ENCODE data around the gene HOXB1. TPM values are rescaled to one million over a fixed set of nuclear protein-coding genes. Genes with fewer than 3 reads are reported as not detected.

The HOXB1 gene
- polyA plus RNA-seq, 3 donors: 0.16 to 1.0 (median 0.83) TPM

- DNase-seq: peak; percentile 97
These were observed 24.7 kb upstream of the HOXB1 start for GRCh38 chr17:48555258-48556228.

DNA sequence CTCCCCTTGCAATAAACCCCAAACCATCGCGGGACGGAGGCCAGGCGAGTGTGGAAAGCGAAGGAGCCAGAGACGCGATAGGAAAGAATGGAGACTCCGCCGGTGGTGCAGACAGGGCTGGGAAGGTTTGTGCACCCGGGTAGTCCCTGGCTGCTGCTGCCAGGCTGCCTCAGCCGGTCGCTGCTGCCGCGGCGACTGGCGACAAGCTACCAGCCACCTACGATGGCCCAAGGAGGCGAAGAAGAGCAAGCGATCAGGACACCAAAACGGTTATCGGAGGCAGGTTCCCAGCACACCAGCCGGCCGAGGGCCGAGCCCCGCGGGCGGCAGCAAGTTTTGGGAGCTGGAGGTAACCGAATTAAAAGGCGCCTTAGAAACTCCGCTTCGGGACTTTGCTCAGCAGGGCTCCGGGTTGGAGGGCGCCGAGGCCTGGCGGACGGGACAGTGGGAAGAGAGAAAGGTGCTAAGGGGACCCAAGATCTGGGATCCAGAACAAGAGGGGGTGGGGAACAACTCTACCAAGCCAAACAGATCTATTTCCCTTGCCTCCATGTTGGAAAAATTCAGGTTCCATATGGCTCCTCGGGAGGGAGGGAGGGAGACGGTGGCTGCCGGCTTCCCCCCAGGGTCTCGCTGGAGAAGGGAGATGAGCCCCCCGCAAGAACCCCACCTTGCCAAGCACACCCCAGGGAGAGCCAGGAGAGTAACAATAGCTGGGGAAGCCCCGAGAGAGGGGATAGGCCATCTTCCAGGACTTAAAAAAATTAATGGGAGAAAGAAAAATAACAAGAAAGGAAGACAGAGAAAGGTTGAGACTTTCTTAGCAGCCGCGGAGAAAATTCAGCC lies 23.8 kb upstream of the HOXB1 start:
- no peak for DNase-seq

- no peak for DNase-seq
These were observed 23.0 kb upstream of the HOXB1 start for GRCh38 chr17:48553826-48554225.

GRCh38 chr17:48553190-48553547 lies 22.4 kb upstream of the HOXB1 start:
- DNase-seq: no peak

DNA sequence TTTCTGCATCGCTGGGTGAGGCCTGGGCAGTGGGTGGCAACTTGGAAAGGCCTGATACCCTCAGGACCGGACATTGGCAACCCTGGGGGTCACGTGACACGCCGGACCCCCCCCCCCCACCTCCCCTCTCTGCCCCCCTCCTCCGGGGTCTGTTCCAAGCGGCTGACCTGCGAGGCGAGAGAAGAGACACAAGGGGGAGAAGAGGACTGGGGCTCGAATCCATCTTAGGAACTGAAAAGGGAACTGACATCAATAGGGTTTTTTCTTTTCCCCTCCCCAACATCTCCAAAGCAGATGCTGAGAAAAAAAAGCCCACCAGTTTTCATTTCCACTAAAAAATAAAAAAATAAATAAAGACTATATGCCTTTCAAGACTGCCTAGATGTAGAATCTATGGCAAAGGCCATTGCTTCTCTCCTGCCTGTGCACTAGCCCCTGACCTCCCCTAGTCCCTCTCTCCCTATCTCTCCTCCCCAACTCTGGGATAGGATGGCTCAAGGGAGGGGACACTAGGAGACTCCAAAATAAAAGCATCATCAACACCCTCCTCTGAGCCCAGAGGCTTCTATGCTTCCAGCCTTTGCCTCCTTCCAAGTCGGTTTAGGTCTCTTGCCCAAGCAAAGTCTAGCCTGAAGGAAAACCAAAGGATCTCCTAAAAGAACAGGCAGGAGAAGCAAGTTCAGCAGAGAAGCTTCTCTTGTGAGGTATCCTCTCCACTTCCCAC lies 21.8 kb upstream of the HOXB1 start:
- DNase-seq: no peak

DNA sequence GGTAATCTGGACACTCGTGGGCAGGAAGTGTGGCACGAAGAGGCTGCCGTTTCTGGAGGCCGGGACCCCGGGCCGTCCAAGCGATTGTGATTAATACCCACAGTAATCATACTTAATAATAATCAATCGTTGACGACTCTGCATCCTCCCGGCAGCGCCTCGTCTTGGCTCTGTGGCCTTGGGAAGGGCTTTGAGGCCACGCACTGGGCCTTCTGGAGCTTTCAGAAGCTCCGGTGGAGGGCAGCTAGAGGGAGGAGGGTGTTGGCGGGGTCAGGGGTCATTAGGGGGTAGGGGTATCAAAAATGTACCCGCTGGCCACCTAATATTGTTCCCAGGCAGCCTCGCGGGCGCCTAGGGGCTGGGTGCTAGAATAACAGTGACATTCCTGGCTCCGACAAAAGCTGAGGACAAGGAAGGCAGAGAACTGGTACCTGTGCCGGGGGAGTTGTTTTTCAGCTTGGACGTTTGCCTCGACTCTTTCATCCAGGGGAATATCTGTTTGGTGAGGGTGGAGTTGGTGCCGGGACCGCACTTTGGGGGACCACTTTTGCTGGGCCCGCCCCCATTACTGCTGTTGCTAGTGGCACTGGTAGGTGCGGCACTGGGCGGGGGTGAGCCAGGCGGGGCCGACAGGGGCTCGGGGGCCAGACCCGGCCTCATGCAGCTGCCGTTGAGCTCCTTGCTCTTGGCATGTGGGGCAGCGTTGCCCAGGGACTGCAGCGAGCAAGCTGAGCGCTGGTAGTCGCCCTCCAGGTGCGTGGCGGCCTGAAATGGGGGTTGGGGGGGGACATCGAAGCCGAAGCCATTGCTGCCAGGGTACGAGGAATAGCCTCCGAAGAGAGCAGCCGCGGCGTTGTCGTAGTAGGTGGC lies 21.0 kb upstream of the HOXB1 start:
- DNase-seq: no peak

- DNase-seq: no peak
These were observed 20.4 kb upstream of the HOXB1 start for GRCh38 chr17:48551214-48551555.

GRCh38 chr17:48550502-48551213 lies 19.8 kb upstream of the HOXB1 start:
- DNase-seq: peak; percentile 8

DNA sequence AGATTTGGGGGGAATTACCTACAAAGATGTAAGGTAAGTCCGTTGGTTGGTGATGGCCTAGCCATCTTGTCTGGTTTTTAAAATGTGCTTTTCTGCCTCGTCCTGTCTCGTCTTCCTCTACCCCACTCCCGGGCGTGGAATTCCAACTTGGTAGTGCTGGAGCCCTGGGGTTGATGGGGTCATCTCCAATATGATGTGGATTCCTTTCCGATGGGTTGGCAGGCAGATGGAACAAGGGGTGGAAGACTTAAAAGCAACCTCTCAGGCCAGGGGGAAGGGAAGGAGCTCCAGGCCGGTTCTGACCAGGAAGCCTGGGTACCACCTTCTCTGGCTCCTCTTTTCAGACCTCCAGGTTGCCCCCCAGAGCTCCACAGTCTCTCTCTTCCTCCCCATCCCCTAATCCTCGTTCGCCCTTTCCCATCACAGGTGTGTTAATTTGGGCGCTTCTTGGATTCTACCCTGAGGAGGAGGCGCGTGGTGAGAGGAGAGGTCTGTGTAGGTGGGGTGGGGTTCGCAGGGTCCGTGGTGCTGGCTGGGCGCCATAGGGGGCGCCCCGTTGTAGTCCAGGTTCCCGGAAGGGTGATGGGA lies 19.2 kb upstream of the HOXB1 start:
- no peak for DNase-seq

DNA sequence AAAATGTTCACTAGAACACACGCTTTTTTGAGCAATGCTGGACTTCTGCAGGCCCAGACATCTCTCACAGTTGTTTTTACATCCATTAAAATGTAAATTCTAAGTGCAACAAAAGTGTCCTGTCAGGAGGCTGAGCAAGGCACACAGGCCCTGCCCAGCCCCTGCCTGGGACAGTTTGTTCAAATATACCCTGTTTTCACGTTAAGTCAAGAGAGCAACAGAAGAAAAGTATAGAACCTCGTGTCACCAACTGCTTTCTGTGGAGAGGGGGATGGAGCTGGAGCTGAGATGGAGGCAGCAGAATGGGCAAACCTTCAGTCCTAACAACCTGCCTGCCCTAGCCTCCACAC lies 18.4 kb upstream of the HOXB1 start:
- no peak for DNase-seq

- no peak for DNase-seq
These were observed 17.9 kb upstream of the HOXB1 start for GRCh38 chr17:48548523-48549280.

GRCh38 chr17:48547808-48548522 lies 17.2 kb upstream of the HOXB1 start:
- DNase-seq: no peak

DNA sequence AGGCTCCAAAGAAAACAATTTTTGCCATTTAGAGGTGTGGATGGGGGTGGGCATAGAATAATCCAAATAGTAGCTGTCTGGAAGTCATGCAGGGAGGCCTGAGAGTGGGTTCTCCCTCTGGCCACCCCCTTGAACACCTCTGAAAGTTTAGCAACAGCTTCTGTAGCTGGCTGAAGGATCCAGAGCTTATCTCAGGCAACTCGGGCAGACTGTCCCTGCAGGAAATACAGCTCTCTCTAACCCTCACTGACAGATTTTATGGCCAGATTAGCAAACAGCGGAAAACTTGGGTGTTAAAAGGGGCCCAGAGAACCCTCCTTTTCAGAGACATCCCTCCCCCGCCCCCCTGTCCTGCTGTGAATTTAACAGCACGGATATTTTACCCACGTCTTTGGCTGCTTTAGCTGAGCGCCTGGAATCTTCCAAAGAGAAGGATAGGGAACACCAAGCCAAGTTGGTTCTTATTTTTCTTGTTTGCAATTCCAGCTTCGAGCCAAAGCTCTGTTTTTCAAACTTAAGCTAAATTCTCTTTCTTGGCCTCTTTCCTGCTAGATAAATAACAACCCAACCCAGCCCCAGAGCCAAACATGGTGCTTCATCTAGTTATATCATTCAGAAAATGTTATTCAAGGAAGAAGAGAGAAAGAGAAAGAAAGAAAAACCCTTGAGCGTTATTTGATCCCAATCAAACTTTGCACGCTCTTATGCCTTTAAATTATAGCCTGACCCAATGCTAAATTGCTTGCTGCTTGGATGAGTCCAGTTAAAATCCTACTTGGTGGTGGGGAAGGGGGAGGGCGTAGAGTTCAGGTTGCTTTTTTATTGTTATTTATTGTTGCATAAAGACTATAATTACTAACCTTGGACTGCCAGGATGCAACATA lies 16.4 kb upstream of the HOXB1 start:
- no peak for DNase-seq

GRCh38 chr17:48546137-48546923 lies 15.5 kb upstream of the HOXB1 start:
- no peak for DNase-seq

GRCh38 chr17:48545539-48545938 lies 14.7 kb upstream of the HOXB1 start:
- no peak for DNase-seq

DNA sequence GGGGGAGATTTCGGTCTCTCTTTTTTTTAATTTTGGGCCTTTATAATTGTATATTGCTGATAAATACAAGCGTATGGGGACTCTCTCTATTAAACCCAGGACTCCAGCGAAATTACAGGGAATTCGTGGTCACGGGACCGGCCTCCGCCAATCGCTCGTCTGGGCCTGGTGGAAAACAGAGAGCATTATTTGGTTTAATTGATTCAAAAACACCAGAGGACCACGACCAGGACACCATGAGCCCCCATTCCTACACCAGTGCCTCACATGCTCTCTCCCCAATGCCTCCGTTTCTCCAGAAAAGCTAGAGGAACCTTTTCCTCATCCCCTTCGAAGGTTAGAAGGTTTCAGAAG lies 14.2 kb upstream of the HOXB1 start, which contains the start of gene HOXB2:
Gene HOXB2, minus strand, starts transcription at position 88 of the 354 bp plus-strand sequence. CDS start 198 bp downstream, outside the sequence.
- DNase-seq: no peak
